Endothelial cell of umbilical vein (primary cell): ENCODE measurements around the gene FHOD1. TPM values are rescaled to one million over a fixed set of nuclear protein-coding genes. Genes with fewer than 3 reads are reported as not detected.

ENCODE experiments used
- BruUV-seq: library from RNA; stranded (reverse); fragments of 400-500 nt; replicated peaks from 2 replicates; lab custom pipeline; 2021; lab: Mats Ljungman, UMichigan
- CTCF ChIA-PET: fragments of 300-600, 350-600 bp; sonication (Branson Sonifier 250); formaldehyde crosslinking; loops from one replicate; lab custom pipeline; 2021; ENCODE audit warnings: antibody characterized with exemption, inconsistent platforms; lab: Charles Lee
- POLR2A ChIA-PET: fragments of 300-600, 350-600 bp; sonication (Branson Sonifier 250); formaldehyde crosslinking; loops from one replicate; lab custom pipeline; 2021; ENCODE audit warnings: antibody characterized with exemption, inconsistent platforms; lab: Charles Lee
- DNase-seq: peaks from one replicate; pipeline ENCODE4 v3.0.0-alpha.2; 2011; ENCODE audit warnings: low read depth, low spot score
- FAIRE-seq: peaks from 2 replicates; lab custom pipeline; 2011; peaks lifted over from hg19 to GRCh38; lab: Jason Lieb, UNC
- H2AFZ ChIP-seq: 2 replicates; pipeline ENCODE4 v1.6.0; 2012; ENCODE audit warnings: low read depth, low read length, control low read depth, inconsistent platforms
- H3K27ac ChIP-seq: 2 replicates; pipeline ENCODE4 v1.5.1; 2011; ENCODE audit warnings: low read depth, mild to moderate bottlenecking, control low read depth, low read length, moderate library complexity; ENCODE audit not compliant: insufficient read depth
- H3K27me3 ChIP-seq, 2 experiments: 2 replicates each; pipeline versions ENCODE4 v1.6.0 to v1.6.1; 2011; ENCODE audit warnings: low read length in 2 of 2, mixed read lengths in 1 of 2; ENCODE audit not compliant: control insufficient read depth in 2 of 2, insufficient read depth in 2 of 2
- H3K36me3 ChIP-seq, 2 experiments: 2 replicates in 1 of 2; 3 replicates in 1 of 2; pipeline ENCODE4 v1.5.1; 2011; ENCODE audit warnings: low read length in 2 of 2, mild to moderate bottlenecking in 1 of 2, moderate library complexity in 1 of 2; ENCODE audit not compliant: control insufficient read depth in 2 of 2, insufficient read depth in 2 of 2; ENCODE audit errors: extremely low read depth in 1 of 2
- H3K4me1 ChIP-seq: 3 replicates; pipeline ENCODE4 v1.5.1; 2011; ENCODE audit warnings: mild to moderate bottlenecking, low read length; ENCODE audit not compliant: control insufficient read depth, insufficient read depth; ENCODE audit errors: extremely low read depth
- H3K4me2 ChIP-seq: 2 replicates; pipeline ENCODE4 v1.6.1; 2011; ENCODE audit warnings: low read length, control low read depth, mixed read lengths; ENCODE audit not compliant: insufficient read depth
- H3K4me3 ChIP-seq, 3 experiments: fragments of 200-600 bp in 1 of 3; sonication (generic), shearing (Covaris generic) in 1 of 3; replicated peaks in 1 of 3; 2 replicates each; pipeline ENCODE4 v1.5.1; 2011 to 2016; ENCODE audit warnings: control low read depth in 3 of 3, low read length in 3 of 3, mild to moderate bottlenecking in 2 of 3, inconsistent platforms in 1 of 3, low read depth in 1 of 3, moderate library complexity in 1 of 3; ENCODE audit not compliant: insufficient read depth in 1 of 3
- H3K79me2 ChIP-seq: 2 replicates; pipeline ENCODE4 v1.6.0; 2012; ENCODE audit warnings: low read length, inconsistent platforms; ENCODE audit not compliant: control insufficient read depth, insufficient read depth
- H3K9ac ChIP-seq: replicated peaks from 2 replicates; pipeline ENCODE3; 2011; ENCODE audit warnings: low read length, control low read depth; ENCODE audit not compliant: insufficient read depth; ENCODE audit errors: extremely low read depth
- H3K9me1 ChIP-seq: replicated peaks from 3 replicates; pipeline ENCODE4 v1.6.0; 2011; ENCODE audit warnings: mild to moderate bottlenecking, low read length; ENCODE audit not compliant: control insufficient read depth, insufficient read depth; ENCODE audit errors: extremely low read depth
- H3K9me3 ChIP-seq: replicated peaks from 2 replicates; pipeline ENCODE4 v1.5.1; 2012; ENCODE audit warnings: low read length, inconsistent platforms; ENCODE audit not compliant: control insufficient read depth, insufficient read depth
- H4K20me1 ChIP-seq: replicated peaks from 2 replicates; pipeline ENCODE3; 2011; ENCODE audit warnings: mild to moderate bottlenecking, low read length; ENCODE audit not compliant: control insufficient read depth, insufficient read depth; ENCODE audit errors: extremely low read depth
- CTCF ChIP-seq, 2 donors: IDR thresholded peaks; 1 replicate in 1 of 2; 2 replicates in 1 of 2; pipeline ENCODE4 v1.5.1; 2011; ENCODE audit warnings: low read length in 2 of 2, mild to moderate bottlenecking in 2 of 2, moderate library complexity in 2 of 2, control low read depth in 1 of 2, inconsistent platforms in 1 of 2, low read depth in 1 of 2; ENCODE audit not compliant: insufficient read depth in 1 of 2; ENCODE audit errors: extremely low read depth in 1 of 2
- EZH2 ChIP-seq: IDR thresholded peaks from 2 replicates; pipeline ENCODE4 v1.6.1; 2012; ENCODE audit warnings: borderline replicate concordance, low read depth, mild to moderate bottlenecking, moderate library complexity, low read length, inconsistent platforms; ENCODE audit not compliant: severe bottlenecking
- FOS ChIP-seq: IDR thresholded peaks from 2 replicates; pipeline ENCODE4 v1.6.1; 2011; ENCODE audit warnings: mild to moderate bottlenecking, low read length, moderate library complexity, borderline replicate concordance; ENCODE audit not compliant: insufficient read depth
- GATA2 ChIP-seq: IDR thresholded peaks from 2 replicates; pipeline ENCODE4 v1.7.0; 2011; ENCODE audit warnings: low read depth, mild to moderate bottlenecking, moderate library complexity, mixed read lengths, low read length; ENCODE audit not compliant: insufficient read length, insufficient read depth
- JUN ChIP-seq: IDR thresholded peaks from 2 replicates; pipeline ENCODE4 v1.6.1; 2011; ENCODE audit warnings: borderline replicate concordance, low read depth; ENCODE audit not compliant: insufficient read length, insufficient read depth
- MAX ChIP-seq: IDR thresholded peaks from 2 replicates; pipeline ENCODE4 v1.6.1; 2011; ENCODE audit not compliant: insufficient read depth, insufficient read length
- MYC ChIP-seq: IDR thresholded peaks from one replicate; pipeline ENCODE4 v1.6.1; 2011; ENCODE audit warnings: mild to moderate bottlenecking, low read depth, low read length
- POLR2A ChIP-seq: IDR thresholded peaks from 2 replicates; pipeline ENCODE4 v1.6.1; 2012; ENCODE audit warnings: low read depth, mild to moderate bottlenecking, control low read depth, low read length
- POLR2AphosphoS5 ChIP-seq: IDR thresholded peaks from 2 replicates; pipeline ENCODE4 v1.6.1; 2012; ENCODE audit warnings: low read depth, mild to moderate bottlenecking, control low read depth, low read length, moderate library complexity; ENCODE audit not compliant: insufficient read depth
- dilution Hi-C: fragments of 300-500 bp; cut with MboI; formaldehyde crosslinking; loops from one replicate; pipeline ENCODE4 v1.15.0; 2019; ENCODE audit warnings: low sequenced_read_pairs; ENCODE audit not compliant: extremely low pct_ligation_motif_present
- intact Hi-C: fragments of 100-400 bp; cut with micrococcal nuclease; formaldehyde crosslinking; loops from one replicate; pipeline ENCODE4 v1.10.0; 2022
- polyA plus RNA-seq, 4 experiments: library from polyadenylated mRNA; depleted of rRNA in 3 of 4; stranded (reverse) in 3 of 4; unstranded in 1 of 4; fragments of >200 nt; gene quantifications; 2 replicates each; pipeline versions ENCODE4 v1.2.1 to v1.2.3, GENCODE V29; 2011 to 2012; ENCODE audit warnings: missing spikeins in 1 of 4
- total RNA-seq: library from RNA; stranded (reverse); gene quantifications from 2 replicates; pipeline ENCODE4 v1.2.3, GENCODE V29; 2021

The FHOD1 gene
- total and polyA plus RNA-seq, 2 donors (not counting 3 experiments of a cell fraction or from before 2014, with no cell fraction given) = 63.6 to 124 TPM

- ChIA-PET POLR2A (no interaction called here), CTCF (interaction anchor here (0.6 to 3.5 kb wide), 7 partner anchors 8 to 229 kb away, joined by 3 to 15 read pairs (median 4); partner anchors contain the start of genes CES3, ELMO3 and NOL3)
- Histone ChIP-seq H3K9me3 (no peaks in the 10 kb centered on the region), H3K27ac (peak within 1 kb of the TSS; percentile 27), H2AFZ (peak within 1 kb of the TSS; percentile 40), H3K36me3 (peaks cover 2 to 7% of the 10 kb centered on the region in 2 experiments), H3K4me2 (peak within 1 kb of the TSS; percentile 26), H4K20me1 (no peaks in the 10 kb centered on the region), H3K79me2 (peaks cover 30% of the 10 kb centered on the region), H3K4me1 (peaks cover 36% of the 10 kb centered on the region), H3K4me3 (no peak within 1 kb of the TSS), H3K27me3 (no peaks in the 10 kb centered on the region), H3K9ac (no peak within 1 kb of the TSS), H3K9me1 (no peaks in the 10 kb centered on the region)
- DNase-seq = no peak
- no TSS peak for BruUV-seq
- no peak for TF ChIP-seq MYC
- TF ChIP-seq CTCF (IDR thresholded peaks at IDR 0.05; ENCODE audit: extremely low read depth in 1 of 2, insufficient read depth in 1 of 2, low read depth in 1 of 2, low read length in 2 of 2) = no peak
- no peak for TF ChIP-seq MAX
- TF ChIP-seq JUN = no peak
- no peak for TF ChIP-seq POLR2AphosphoS5
- no peak for TF ChIP-seq GATA2
- no peak for TF ChIP-seq EZH2
- TF ChIP-seq POLR2A = no peak
- no peak for TF ChIP-seq FOS
- dilution Hi-C loops = no loop called here
- intact Hi-C loops = loop anchor here (5.0 to 10.0 kb wide), 2 partner anchors 37 to 205 kb away; partner anchors contain the start of genes TMEM208 and TPPP3
- FAIRE-seq = no peak
Measured at GRCh38 chr16:67190041-67190440, 57.2 kb downstream of the FHOD1 start, which contains the start of gene EXOC3L1. Gene EXOC3L1, minus strand, starts transcription at chr16:67190136. Its CDS starts 460 bp downstream, at chr16:67189676.
